HepG2 (cell line): ENCODE measurements around the gene AGER. TPM values are rescaled to one million over a fixed set of nuclear protein-coding genes. Genes with fewer than 3 reads are reported as not detected.
A peak's percentile ranks its signal among the peaks of the same experiment; 100 is the strongest.

Source experiments
- CBX5 ChIP-seq: sonication (generic); formaldehyde crosslinking; IDR thresholded peaks from 2 replicates; pipeline ENCODE4 v1.4.0; 2020; ENCODE audit warnings: missing genetic modification reagents, borderline replicate concordance
- EP300 ChIP-seq, 3 experiments: sonication (generic) in 1 of 3; formaldehyde crosslinking in 1 of 3; IDR thresholded peaks; 2 replicates each; pipeline versions ENCODE4 v1.5.1 to v1.6.1; 2011 to 2020; ENCODE audit warnings: low read depth in 2 of 3, low read length in 2 of 3, borderline replicate concordance in 1 of 3, improper control_type of control experiment in 1 of 3, mild to moderate bottlenecking in 1 of 3, missing genetic modification reagents in 1 of 3, moderate library complexity in 1 of 3
- GTF2F1 ChIP-seq: fragments of 150-350 bp; IDR thresholded peaks from 2 replicates; pipeline ENCODE4 v1.6.1; 2014; ENCODE audit warnings: low read length
- NR2F6 ChIP-seq, 2 experiments: IDR thresholded peaks; 2 replicates each; pipeline ENCODE4 v1.6.1; 2016; ENCODE audit warnings: antibody characterized with exemption in 1 of 2, mild to moderate bottlenecking in 1 of 2
- TEAD2 ChIP-seq: sonication (generic); formaldehyde crosslinking; IDR thresholded peaks from 2 replicates; pipeline ENCODE4 v1.9.0; 2021; ENCODE audit warnings: missing genetic modification reagents
- ZFP1 ChIP-seq: IDR thresholded peaks from 2 replicates; pipeline ENCODE4 v1.6.1; 2016
- ZNF10 ChIP-seq: sonication (generic); formaldehyde crosslinking; IDR thresholded peaks from 2 replicates; pipeline ENCODE4 v1.4.0; 2020; ENCODE audit warnings: mild to moderate bottlenecking, low read depth, missing genetic modification reagents, borderline replicate concordance
- ZNF772 ChIP-seq: sonication (generic); formaldehyde crosslinking; IDR thresholded peaks from 2 replicates; pipeline ENCODE4 v1.5.0; 2020; ENCODE audit warnings: mild to moderate bottlenecking, missing genetic modification reagents
- polyA plus RNA-seq, 8 experiments: library from polyadenylated mRNA; depleted of rRNA in 3 of 8; stranded (reverse) in 7 of 8; unstranded in 1 of 8; fragments of >200 nt; fragmentation: Illumina TruSeq in 4 of 8; extraction: Trizol in 4 of 8; gene quantifications; 2 replicates each; pipeline versions ENCODE4 v1.2.1 to v1.2.3, GENCODE V29; 2011 to 2016; ENCODE audit warnings: low read depth in 4 of 8, missing spikeins in 1 of 8, mixed read lengths in 1 of 8; ENCODE audit not compliant: insufficient read depth in 1 of 8
- total RNA-seq, 5 experiments: library from RNA; depleted of rRNA; stranded (reverse); fragments of >200 nt; fragmentation: Illumina TruSeq; extraction: Trizol; gene quantifications; 2 replicates each; pipeline ENCODE4 v1.2.3, GENCODE V29; 2016; ENCODE audit warnings: low read depth in 1 of 5
- TF ChIP-seq, protein P1 (sequence below), 2 experiments: fragments of 450-650 bp in 1 of 2; sonication (generic) in 1 of 2; formaldehyde crosslinking in 1 of 2; IDR thresholded peaks; 2 replicates each; pipeline versions ENCODE4 v1.6.1 to v1.8.0; 2016 to 2022; ENCODE audit warnings: antibody characterized with exemption in 1 of 2, mild to moderate bottlenecking in 1 of 2, missing genetic modification reagents in 1 of 2
- TF ChIP-seq, protein P2 (sequence below): sonication (generic); formaldehyde crosslinking; IDR thresholded peaks from 2 replicates; pipeline ENCODE4 v1.4.0; 2020; ENCODE audit warnings: missing genetic modification reagents
- TF ChIP-seq, protein P3 (sequence below): sonication (generic); formaldehyde crosslinking; IDR thresholded peaks from 2 replicates; pipeline ENCODE4 v1.5.0; 2020; ENCODE audit warnings: mild to moderate bottlenecking, missing genetic modification reagents, borderline replicate concordance

AGER gene
- total and polyA plus RNA-seq, 2 of the 13 experiments (the other 11 are each of a cell fraction or from before 2014, with no cell fraction given): 1.9 to 5.1 TPM

DNA sequence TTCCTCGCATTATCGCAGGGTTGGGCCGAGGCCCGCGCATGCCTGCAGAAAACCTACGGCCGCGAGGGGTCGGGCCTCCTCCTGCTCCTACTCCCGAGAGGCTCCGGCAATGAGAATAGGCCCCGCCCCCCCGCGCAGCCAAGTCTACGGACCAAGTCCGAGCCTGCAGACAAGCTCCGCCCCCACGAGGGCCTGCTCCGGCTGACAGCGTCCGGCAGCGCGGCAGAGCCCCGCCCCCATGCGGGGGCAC, 11.5 kb upstream of the AGER start (continued):
- TF ChIP-seq ZFP1 (CRISPR knock-in tag): 0 out of 2 replicates have a peak, but pooled peaks have one; percentile 31
- TF ChIP-seq, protein P1, sequence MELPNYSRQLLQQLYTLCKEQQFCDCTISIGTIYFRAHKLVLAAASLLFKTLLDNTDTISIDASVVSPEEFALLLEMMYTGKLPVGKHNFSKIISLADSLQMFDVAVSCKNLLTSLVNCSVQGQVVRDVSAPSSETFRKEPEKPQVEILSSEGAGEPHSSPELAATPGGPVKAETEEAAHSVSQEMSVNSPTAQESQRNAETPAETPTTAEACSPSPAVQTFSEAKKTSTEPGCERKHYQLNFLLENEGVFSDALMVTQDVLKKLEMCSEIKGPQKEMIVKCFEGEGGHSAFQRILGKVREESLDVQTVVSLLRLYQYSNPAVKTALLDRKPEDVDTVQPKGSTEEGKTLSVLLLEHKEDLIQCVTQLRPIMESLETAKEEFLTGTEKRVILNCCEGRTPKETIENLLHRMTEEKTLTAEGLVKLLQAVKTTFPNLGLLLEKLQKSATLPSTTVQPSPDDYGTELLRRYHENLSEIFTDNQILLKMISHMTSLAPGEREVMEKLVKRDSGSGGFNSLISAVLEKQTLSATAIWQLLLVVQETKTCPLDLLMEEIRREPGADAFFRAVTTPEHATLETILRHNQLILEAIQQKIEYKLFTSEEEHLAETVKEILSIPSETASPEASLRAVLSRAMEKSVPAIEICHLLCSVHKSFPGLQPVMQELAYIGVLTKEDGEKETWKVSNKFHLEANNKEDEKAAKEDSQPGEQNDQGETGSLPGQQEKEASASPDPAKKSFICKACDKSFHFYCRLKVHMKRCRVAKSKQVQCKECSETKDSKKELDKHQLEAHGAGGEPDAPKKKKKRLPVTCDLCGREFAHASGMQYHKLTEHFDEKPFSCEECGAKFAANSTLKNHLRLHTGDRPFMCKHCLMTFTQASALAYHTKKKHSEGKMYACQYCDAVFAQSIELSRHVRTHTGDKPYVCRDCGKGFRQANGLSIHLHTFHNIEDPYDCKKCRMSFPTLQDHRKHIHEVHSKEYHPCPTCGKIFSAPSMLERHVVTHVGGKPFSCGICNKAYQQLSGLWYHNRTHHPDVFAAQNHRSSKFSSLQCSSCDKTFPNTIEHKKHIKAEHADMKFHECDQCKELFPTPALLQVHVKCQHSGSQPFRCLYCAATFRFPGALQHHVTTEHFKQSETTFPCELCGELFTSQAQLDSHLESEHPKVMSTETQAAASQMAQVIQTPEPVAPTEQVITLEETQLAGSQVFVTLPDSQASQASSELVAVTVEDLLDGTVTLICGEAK (IDR thresholded peaks at IDR 0.05): no peak
- TF ChIP-seq, protein P1 (CRISPR knock-in tag; IDR thresholded peaks at IDR 0.05): no peak
- no peak for TF ChIP-seq ZNF10 (CRISPR knock-in tag)
- TF ChIP-seq CBX5 (CRISPR knock-in tag): no peak; the same call in 1 of the 2 replicates
- TF ChIP-seq TEAD2 (CRISPR knock-in tag): no peak
- TF ChIP-seq, protein P2, sequence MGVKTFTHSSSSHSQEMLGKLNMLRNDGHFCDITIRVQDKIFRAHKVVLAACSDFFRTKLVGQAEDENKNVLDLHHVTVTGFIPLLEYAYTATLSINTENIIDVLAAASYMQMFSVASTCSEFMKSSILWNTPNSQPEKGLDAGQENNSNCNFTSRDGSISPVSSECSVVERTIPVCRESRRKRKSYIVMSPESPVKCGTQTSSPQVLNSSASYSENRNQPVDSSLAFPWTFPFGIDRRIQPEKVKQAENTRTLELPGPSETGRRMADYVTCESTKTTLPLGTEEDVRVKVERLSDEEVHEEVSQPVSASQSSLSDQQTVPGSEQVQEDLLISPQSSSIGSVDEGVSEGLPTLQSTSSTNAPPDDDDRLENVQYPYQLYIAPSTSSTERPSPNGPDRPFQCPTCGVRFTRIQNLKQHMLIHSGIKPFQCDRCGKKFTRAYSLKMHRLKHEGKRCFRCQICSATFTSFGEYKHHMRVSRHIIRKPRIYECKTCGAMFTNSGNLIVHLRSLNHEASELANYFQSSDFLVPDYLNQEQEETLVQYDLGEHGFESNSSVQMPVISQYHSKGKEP: no peak; the same call in 1 of the 2 replicates
- TF ChIP-seq GTF2F1: no peak; the same call in 1 of the 2 replicates
- no peak; the same call in 1 of the 2 replicates for TF ChIP-seq NR2F6 (IDR thresholded peaks at IDR 0.05)
- peak; percentile 8; the same call in 1 of the 2 replicates for TF ChIP-seq NR2F6 (CRISPR knock-in tag; IDR thresholded peaks at IDR 0.05)
- no peak; the same call in 1 of the 2 replicates for TF ChIP-seq ZNF772 (CRISPR knock-in tag)
- TF ChIP-seq, protein P3, sequence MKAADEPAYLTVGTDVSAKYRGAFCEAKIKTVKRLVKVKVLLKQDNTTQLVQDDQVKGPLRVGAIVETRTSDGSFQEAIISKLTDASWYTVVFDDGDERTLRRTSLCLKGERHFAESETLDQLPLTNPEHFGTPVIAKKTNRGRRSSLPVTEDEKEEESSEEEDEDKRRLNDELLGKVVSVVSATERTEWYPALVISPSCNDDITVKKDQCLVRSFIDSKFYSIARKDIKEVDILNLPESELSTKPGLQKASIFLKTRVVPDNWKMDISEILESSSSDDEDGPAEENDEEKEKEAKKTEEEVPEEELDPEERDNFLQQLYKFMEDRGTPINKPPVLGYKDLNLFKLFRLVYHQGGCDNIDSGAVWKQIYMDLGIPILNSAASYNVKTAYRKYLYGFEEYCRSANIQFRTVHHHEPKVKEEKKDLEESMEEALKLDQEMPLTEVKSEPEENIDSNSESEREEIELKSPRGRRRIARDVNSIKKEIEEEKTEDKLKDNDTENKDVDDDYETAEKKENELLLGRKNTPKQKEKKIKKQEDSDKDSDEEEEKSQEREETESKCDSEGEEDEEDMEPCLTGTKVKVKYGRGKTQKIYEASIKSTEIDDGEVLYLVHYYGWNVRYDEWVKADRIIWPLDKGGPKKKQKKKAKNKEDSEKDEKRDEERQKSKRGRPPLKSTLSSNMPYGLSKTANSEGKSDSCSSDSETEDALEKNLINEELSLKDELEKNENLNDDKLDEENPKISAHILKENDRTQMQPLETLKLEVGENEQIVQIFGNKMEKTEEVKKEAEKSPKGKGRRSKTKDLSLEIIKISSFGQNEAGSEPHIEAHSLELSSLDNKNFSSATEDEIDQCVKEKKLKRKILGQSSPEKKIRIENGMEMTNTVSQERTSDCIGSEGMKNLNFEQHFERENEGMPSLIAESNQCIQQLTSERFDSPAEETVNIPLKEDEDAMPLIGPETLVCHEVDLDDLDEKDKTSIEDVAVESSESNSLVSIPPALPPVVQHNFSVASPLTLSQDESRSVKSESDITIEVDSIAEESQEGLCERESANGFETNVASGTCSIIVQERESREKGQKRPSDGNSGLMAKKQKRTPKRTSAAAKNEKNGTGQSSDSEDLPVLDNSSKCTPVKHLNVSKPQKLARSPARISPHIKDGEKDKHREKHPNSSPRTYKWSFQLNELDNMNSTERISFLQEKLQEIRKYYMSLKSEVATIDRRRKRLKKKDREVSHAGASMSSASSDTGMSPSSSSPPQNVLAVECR: no peak
- TF ChIP-seq EP300 (IDR thresholded peaks at IDR 0.05; ENCODE audit: low read depth in 2 of 2, low read length in 2 of 2): peak; percentile 32 to 60; a peak in 1 of 4 replicates
- TF ChIP-seq EP300 (CRISPR knock-in tag; IDR thresholded peaks at IDR 0.05; ENCODE audit: borderline replicate concordance): no peak
